GM18508 (cell line): Measurements from ENCODE around the gene ARHGAP44.

Experiments used
- ATAC-seq: cut with Tn5 transposase; IDR thresholded peaks from one replicate; pipeline ENCODE4 v1.9.1; 2021; ENCODE audit warnings: moderate number of reproducible peaks; ENCODE audit not compliant: insufficient read depth, unreplicated experiment

Gene ARHGAP44, protein sequence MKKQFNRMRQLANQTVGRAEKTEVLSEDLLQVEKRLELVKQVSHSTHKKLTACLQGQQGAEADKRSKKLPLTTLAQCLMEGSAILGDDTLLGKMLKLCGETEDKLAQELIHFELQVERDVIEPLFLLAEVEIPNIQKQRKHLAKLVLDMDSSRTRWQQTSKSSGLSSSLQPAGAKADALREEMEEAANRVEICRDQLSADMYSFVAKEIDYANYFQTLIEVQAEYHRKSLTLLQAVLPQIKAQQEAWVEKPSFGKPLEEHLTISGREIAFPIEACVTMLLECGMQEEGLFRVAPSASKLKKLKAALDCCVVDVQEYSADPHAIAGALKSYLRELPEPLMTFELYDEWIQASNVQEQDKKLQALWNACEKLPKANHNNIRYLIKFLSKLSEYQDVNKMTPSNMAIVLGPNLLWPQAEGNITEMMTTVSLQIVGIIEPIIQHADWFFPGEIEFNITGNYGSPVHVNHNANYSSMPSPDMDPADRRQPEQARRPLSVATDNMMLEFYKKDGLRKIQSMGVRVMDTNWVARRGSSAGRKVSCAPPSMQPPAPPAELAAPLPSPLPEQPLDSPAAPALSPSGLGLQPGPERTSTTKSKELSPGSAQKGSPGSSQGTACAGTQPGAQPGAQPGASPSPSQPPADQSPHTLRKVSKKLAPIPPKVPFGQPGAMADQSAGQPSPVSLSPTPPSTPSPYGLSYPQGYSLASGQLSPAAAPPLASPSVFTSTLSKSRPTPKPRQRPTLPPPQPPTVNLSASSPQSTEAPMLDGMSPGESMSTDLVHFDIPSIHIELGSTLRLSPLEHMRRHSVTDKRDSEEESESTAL

DNA sequence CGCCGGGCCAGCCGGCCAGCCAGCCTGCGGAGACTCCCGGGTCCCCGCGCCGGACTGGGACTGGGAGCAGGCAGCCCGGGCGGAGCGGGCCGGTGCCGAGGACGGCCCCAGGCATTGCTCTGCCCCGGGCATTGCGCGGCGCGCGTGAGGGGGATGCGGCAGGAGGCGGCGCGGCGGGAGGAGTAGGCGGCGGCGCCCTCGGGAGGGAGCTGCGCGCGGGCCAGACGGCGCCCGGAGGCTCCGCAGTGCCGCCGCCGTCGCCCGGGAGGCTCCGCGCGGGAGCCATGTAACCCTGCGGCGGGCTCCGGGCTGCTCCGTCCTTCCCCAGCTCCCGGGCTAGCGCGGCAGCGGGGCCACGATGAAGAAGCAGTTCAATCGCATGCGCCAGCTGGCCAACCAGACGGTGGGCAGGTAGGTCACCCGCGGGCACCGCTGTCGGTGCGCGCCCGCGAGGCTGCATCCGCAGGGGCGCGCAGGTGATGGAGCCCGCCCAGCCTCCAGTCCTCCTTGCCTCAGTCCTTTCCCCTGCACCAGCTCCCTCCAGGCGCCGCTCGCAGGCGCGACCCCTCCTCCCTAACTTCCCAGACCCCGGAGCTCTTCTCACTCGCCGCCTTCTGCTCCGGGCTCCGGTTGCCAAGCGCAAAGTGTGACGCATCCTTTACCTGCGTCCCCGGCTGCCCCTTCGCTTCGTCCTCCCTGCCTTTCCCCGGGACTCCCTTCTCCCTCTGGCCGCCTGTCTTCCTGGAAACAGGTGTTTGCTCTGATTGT, at the start of gene ARHGAP44:
ARHGAP44 (plus strand) TSS at position 18 of the 768 bp plus-strand sequence; CDS start at position 359, 341 bp downstream.
- no peak for ATAC-seq

DNA sequence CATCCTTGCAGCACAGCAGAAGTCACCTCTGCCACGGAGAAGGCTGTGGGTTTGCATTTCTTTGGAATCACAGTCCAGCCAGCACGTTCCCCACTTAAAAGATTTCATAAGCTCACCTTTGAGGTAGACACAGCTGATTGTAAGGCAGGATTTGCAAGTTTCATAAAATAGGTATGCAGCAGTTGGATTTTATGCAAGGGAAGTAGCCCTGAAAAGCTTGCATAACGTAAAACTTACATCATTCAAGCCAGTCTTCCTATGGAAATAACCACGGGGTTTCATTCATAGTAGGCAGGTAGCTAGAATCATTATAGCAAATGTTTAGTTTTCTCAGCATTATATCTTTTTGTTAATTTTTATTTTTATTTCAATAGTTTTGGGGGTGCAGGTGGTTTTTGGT, 49.8 kb upstream of the ARHGAP44 start:
- no peak for ATAC-seq

DNA sequence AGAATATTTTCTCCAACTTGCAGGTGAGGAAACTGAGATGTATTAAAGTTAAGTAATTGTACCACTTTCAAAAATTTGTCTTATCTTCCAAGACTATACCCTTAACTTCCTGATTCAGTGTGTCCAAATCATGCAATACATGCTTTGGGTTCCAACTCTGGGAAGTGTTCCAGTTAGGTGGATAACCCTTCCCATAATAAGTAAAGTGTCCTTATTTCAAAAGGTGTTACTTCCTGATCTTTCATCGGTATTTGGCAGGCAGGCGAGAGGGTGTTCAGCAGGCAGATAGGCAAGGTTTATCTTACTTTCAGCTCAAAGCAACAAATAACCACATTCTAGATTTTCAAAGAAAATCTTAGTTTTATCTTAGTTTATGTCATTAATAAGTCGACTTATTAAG, 46.3 kb upstream of the ARHGAP44 start:
- ATAC-seq: no peak

DNA sequence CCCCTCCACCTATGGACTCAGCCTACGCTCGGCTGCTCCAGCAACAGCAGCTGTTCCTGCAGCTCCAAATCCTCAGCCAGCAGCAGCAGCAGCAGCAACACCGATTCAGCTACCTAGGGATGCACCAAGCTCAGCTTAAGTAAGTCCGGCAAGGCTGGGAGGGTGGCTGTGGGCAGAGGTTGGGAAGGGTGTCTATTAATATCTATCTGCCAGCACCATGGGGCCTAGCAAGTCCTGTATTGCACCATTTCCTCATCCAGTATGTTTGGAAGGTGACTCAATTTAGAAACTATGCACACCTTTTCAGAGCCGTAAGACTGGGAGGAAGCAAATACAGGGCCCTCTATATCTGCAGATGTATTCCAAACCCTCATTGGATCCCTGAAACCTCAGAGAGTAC, 45.0 kb upstream of the ARHGAP44 start:
- no peak for ATAC-seq

DNA sequence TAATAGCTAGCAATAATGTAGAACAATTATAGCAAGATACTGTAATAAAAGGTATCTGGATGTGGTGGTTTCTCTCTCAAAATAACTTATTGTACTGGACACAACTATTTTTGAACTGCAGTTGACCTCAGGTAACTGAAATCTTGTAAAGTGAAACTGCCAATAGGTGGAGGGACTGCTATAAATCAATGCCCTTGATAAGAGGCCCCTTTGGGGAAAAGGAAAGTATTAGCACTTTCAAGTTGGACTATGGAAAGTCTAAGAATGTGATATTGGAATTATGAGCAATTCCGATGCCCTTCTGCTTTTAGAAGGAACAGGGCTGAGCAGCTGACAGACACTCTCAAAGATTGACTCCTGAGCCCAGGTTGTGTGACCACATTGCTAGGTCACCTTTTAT, 44.5 kb upstream of the ARHGAP44 start:
- ATAC-seq: no peak

DNA sequence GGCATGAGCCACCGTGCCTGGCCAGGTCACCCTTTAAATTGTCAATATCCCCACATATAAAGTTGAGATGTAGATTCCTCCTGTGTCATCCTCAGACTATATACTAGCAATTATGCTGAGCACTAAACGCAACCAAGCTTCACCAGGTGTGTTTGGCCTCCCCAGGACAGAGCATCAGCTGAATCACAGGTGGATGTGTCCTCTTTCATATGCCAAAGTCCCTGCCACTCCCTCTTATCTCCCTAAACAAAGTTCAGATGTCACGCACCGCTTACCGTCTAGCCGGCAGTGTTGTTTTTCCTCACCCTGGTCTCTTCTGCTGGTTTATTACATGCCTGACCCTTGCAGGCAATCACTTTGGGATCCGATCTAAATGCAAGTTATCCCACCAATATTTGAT, 43.8 kb upstream of the ARHGAP44 start:
- ATAC-seq: no peak

DNA sequence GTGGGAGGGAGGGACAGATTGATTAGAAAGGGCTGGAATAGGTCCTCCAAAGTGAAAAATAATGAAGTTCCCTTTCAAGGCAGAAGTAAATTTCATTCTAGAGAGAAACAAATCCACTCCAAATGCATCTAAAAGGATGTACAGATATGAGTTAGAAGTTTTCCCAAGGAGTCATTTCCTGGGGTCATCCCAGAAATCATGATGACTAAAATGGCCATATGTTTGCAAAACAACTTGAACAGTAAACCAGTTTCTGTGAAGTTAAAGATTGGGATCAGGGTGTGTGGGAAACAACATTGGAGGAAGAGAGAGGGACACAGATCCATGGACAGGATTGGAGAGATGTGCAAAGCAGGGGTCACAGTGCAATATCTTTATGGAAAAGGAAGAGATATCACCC, 32.5 kb upstream of the ARHGAP44 start:
- no peak for ATAC-seq

DNA sequence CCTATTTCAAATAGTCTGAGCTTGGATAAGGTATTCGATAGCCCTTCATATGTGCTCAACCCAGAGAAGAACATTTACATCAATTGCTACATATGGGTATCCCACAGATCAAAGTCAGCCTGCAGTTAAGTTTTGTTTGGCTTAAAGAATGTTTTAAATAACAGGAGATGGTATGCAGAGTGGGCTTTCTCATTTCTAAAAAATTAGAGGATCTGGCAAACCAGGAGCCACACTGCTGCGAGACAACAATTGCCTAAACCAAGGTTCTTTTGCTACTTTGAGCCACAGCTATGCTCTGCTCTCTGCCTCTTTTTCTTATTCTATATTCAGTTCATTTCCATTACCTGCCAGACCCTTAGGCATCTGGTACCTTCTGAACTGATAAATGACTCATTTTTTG, 30.2 kb upstream of the ARHGAP44 start:
- ATAC-seq: no peak

DNA sequence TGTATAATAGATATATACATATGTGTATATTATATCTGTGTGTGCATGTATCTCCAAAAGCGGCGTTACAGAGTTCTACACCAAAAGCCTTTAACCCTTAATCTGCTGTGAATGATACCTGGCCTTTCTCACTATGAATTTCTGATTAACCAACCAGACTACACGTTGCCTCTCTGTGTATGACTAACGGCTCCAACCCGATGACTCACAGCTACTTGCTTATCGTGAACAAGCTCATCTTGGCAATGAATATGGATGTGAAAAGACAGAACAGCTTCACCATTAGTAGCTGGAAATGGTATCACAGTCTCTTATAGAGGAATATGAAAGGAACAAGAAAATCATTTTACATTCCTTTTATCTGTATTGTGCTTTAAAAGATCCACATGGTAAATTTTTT, 23.8 kb upstream of the ARHGAP44 start:
- no peak for ATAC-seq

DNA sequence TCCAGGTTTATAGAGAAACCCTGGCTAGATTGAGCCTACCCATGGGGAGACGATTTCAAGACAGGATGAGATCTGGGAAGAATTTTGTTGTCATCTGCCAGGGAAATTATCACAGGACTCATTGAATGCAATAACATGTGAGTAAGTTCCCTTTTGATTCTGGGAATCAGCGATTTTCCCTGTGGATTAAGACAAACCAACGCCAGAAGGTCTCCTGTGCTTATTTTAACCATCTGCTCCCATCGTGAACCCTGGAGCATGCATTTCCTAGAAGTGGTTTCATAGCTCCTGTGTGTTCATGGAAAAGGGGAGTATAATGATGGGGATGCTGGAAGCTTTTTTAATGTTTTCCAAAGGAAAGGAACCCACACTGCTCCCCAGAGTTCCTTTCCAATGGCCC, 21.0 kb upstream of the ARHGAP44 start:
- ATAC-seq: no peak

DNA sequence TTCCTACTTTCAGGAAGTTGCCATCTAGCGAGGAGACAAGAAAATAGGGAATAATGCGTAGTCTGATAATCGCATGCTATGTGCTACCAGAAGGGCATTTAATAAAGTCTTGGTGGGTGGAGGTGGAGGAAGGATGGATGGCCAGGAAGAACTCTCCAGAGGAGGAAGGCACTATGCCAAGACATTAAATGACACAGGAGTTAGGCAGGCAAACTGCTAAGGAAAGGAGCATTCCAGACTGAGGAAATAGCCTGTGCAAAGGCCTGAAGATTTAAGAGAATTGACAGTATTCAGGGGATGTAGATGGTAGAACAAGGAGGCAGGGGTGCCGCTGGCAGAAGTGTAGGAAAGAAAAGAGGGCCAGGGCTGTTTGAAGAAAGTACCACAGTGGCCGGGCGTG, 19.3 kb upstream of the ARHGAP44 start:
- no peak for ATAC-seq

DNA sequence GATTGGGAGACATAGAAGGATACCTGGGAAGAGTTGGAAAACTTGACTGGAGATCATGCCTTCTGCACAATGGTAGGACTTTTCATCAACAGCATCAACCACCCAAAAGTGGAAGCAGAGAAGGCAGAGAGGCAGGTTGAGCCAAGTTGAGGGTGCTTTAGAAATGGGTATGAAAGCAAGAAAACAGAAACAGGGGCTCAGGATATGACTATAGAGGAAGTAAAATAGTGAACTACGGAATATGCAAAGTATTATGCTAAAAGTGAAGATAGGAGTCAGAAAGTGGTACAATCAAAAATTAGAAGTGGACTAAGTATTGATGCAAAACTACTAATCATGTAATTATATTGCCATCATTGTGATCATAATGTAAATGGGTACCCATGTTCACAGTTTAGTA, 16.1 kb upstream of the ARHGAP44 start:
- ATAC-seq: no peak

DNA sequence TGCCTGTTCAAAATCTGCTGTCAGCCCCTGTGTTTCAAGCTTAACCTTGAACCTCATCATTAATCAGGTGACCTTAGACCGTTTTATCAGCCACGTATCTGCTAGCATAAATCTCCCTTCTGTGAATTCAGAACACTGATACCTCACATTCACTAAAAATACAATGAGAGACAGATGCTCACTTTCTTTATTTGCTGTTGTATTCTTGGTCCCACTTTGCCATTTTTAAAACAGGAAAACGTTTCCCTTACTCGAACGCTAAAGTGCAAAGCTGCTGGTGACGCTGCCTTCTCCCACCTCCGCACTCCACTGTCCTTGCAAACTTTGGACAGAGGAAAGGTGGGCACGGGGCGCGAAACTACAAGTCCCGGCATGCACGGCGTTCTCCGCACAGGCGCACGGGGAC, 220 bp upstream of the ARHGAP44 start:
- ATAC-seq: no peak

DNA sequence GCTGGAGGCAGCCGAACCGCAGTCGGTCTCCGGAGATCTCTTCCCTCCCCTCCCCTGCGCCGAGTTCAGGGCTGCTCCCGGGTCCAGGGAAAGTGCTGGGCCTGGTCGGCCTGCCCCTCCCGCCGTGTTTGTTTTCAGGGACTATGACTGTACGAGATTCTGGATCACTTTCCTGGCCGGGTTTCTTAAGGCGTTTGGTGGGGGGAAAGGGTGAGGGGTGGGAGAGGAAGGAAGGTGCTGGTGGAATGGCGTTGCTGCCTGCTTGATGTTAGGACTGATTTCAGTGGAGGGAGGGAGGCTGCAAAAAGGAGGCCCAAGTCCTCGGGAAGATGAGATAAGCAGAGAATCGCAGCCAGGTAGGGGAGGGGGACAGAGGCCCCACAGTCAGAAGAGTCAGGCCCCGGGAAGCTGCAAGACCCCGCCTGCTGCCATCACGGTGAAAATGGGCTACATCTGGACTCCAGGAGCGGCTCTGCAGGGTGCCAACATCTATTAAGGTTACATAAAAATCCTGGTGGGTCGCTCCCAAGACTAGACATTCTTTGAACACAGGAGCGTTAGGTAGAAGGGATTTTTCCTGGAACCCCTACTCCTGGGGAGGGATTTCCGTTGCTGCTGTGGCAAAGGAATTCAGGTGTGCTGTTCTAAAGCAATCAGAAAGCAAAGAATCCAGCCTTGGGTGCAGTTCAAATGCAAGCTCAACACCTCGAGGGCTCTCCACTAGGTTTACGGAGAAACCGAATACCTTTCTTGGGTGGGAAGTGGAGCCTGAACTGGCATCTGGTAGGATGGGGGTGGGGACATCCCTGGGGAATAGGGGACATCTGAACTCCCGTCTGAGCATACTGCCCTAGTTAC, 1.2 kb downstream of the ARHGAP44 start:
- ATAC-seq: no peak

DNA sequence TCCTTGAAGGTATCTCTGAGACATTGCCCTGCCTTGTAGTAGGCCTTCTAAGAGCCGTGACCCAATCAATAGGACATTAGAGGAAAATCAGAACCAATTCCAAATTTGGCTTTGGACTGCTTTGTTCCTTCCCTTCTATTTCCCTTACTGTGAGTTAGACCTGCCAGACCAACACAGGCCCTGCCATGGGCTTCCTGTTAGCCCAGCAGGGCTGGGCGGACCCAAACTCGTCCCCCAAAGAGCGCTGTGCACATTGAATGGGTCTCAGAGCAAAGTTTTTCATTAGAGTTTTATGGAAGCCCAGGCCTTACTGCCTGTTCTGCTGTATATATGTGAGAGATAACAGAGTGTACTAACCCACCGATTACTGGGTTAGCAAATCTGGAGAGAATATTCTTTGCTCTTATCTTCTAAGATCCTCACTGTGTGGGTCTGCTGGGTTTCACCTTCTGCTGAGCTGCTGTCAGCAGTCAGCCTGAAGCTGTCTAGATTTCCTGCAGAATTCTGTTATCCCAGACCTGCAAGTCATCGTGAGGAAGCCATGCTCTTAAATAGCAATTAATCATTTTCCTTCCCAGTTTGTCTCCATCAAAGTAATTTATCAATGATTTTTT, 5.7 kb downstream of the ARHGAP44 start:
- no peak for ATAC-seq

DNA sequence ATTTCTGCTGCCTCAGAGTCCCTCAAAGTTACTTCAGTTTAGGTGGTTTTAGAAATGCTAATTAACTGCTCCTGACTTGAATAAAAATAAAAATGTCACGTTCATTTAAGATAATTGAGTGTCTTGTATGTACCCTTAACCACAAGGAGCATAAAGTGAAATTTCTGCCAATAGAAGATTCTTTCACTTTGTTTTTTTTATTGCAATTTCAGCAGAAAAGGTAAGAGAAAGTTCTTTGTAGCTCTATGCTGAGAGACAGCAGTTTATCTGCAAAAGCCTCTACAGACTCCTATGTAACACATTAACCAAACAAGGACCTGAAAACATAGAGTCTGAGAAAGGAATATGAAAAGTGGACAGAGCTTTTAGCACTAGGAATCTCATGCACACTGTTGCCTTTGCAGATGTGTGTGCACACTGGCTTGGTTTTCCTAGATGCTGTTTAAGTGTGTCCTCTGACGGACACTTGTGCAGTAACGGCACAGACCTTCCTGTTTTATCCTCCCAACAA, 11.6 kb downstream of the ARHGAP44 start:
- no peak for ATAC-seq

DNA sequence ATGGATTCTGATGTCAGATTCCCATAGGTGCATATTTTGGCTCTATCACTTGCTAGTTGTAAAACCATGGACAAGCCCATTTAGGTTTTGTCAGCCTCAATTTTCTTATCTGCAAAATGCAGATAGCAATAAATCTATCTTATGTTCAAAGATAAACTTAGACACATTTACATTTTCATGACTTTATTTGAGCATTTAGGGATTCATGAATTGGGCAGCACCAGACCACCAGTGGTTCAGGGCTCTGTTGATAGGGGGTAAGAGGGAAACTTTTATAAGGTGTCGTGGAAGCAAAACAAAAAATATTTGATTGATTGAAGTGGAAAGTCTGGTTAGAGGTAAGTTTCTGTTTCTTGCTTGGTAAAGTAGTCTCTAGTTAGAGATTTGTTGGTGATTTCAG, 17.3 kb downstream of the ARHGAP44 start:
- no peak for ATAC-seq

DNA sequence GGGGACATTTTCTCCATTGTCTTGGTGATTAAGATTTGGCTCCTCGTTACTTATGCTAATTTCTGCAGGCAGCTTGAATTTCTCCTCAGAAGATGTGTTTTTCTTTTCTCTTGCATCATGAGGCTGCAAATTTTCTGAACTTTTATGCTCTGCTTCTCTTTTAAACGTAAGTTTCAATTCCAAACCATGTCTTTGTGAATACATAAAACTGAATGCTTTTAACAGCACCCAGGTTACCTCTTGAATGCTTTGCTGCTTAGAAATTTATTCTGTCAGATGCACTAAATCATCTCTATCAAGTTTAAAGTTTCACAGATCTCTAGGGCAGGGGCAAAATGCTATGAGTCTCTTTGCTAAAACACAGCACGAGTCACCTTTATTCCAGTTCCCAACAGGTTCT, 19.4 kb downstream of the ARHGAP44 start:
- no peak for ATAC-seq

DNA sequence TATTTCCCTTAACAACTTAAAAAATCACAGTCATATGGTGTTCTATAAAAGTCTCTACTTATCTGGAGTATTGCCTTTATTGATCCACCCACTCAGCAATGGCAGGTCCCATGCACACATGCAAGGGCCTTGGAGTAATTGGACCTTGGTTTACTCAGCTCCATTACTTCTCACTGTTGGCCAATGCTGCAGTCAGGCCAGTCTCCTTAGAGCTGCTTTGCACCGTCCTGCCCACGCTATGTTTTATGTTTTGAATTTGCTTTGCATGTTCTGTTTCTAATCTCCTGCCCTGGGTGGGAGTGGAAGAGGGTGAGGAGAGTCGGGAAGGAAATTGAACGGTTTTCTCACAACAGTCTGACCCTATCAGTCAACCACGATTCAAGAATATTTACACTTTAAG, 23.6 kb downstream of the ARHGAP44 start:
- ATAC-seq: no peak
